Activated B cell treated with CpG ODN at 0.5 μM for 24 hours (primary cell): ENCODE data around the gene APBA2. TPM values are rescaled to one million over a fixed set of nuclear protein-coding genes. Genes with fewer than 3 reads are reported as not detected.

Experiments
- ATAC-seq: fragments of 200-7000 bp; cut with Tn5 transposase; one replicate; pipeline ENCODE4 v1.10.0; 2021; ENCODE audit warnings: low read depth, mild to moderate bottlenecking, moderate library complexity
- CTCF ChIA-PET: fragments of 350-600 bp; sonication (Branson Sonifier 250); formaldehyde crosslinking; loops from one replicate; lab custom pipeline; 2021; ENCODE audit warnings: antibody characterized with exemption; lab: Charles Lee
- POLR2A ChIA-PET: fragments of 350-600 bp; sonication (Branson Sonifier 250); formaldehyde crosslinking; loops from one replicate; lab custom pipeline; 2021; ENCODE audit warnings: antibody characterized with exemption; lab: Charles Lee
- DNase-seq: peaks from one replicate; pipeline ENCODE4 v3.0.0; 2022
- H3K27ac Mint-ChIP-seq: one replicate; pipeline ENCODE4 v1.8.0; 2020; ENCODE audit warnings: mixed read lengths
- H3K27me3 Mint-ChIP-seq: one replicate; pipeline ENCODE4 v1.8.0; 2021; ENCODE audit warnings: mixed read lengths
- H3K36me3 Mint-ChIP-seq: one replicate; pipeline ENCODE4 v1.8.0; 2021; ENCODE audit warnings: low read depth, mixed read lengths
- H3K4me1 Mint-ChIP-seq: one replicate; pipeline ENCODE4 v1.8.0; 2021; ENCODE audit warnings: mixed read lengths
- H3K4me3 Mint-ChIP-seq: one replicate; pipeline ENCODE4 v1.8.0; 2020; ENCODE audit warnings: mild to moderate bottlenecking, mixed read lengths
- H3K9me3 Mint-ChIP-seq: one replicate; pipeline ENCODE4 v1.8.0; 2020; ENCODE audit warnings: mixed read lengths
- CTCF ChIP-seq: fragments of 200-600 bp; IDR thresholded peaks from one replicate; pipeline ENCODE4 v1.8.0; 2022; ENCODE audit warnings: antibody characterized with exemption, mild to moderate bottlenecking
- intact Hi-C: fragments of 100-400 bp; cut with micrococcal nuclease; formaldehyde crosslinking; loops from one replicate; pipeline ENCODE4 v1.15.1; 2024
- total RNA-seq: library from RNA; stranded (reverse); gene quantifications from 2 replicates; pipeline ENCODE4 v1.2.3, GENCODE V29; 2022

APBA2 gene
- total RNA-seq, 1 donor from 2014 or later = not detected

- H3K9me3 Mint-ChIP-seq = no peaks in the 10 kb centered on the region
- ATAC-seq (no peak), DNase-seq (no peak)
- POLR2A ChIA-PET = no interaction called here
- H3K4me1 Mint-ChIP-seq = no peaks in the 10 kb centered on the region
- no peak overlapping the region for H3K4me3 Mint-ChIP-seq
- CTCF ChIA-PET = no interaction called here
- intact Hi-C loops = no loop called here
- no peak overlapping the region for H3K27ac Mint-ChIP-seq
- H3K36me3 Mint-ChIP-seq = no peaks in the 10 kb centered on the region
- peaks cover 6% of the 10 kb centered on the region for H3K27me3 Mint-ChIP-seq
- no peak for TF ChIP-seq CTCF
These were observed 6.2 kb upstream of the APBA2 start for GRCh38 chr15:28879551-28879950.

GRCh38 chr15:28880680-28881079, 5.1 kb upstream of the APBA2 start:
- ChIA-PET POLR2A (no interaction called here), CTCF (no interaction called here)
- intact Hi-C loops = no loop called here
- Mint-ChIP-seq H3K27ac (no peak overlapping the region), H3K36me3 (no peaks in the 10 kb centered on the region), H3K9me3 (no peaks in the 10 kb centered on the region), H3K4me3 (no peak overlapping the region), H3K4me1 (no peaks in the 10 kb centered on the region), H3K27me3 (peaks cover 6% of the 10 kb centered on the region)
- no peak for TF ChIP-seq CTCF
- no peak for DNase-seq
- ATAC-seq = no peak

GRCh38 chr15:28881170-28881569, 4.6 kb upstream of the APBA2 start:
- ChIA-PET POLR2A (no interaction called here), CTCF (no interaction called here)
- ATAC-seq (no peak), DNase-seq (no peak)
- no peak overlapping the region for H3K4me3 Mint-ChIP-seq
- H3K9me3 Mint-ChIP-seq = no peaks in the 10 kb centered on the region
- H3K36me3 Mint-ChIP-seq = no peaks in the 10 kb centered on the region
- TF ChIP-seq CTCF = no peak
- intact Hi-C loops = no loop called here
- H3K27ac Mint-ChIP-seq = no peak overlapping the region
- H3K27me3 Mint-ChIP-seq = peaks cover 6% of the 10 kb centered on the region
- H3K4me1 Mint-ChIP-seq = no peaks in the 10 kb centered on the region

GRCh38 chr15:28881600-28881999, 4.2 kb upstream of the APBA2 start:
- no peak for ATAC-seq
- no peak for TF ChIP-seq CTCF
- no peak for DNase-seq
- intact Hi-C loops = no loop called here
- POLR2A ChIA-PET = no interaction called here
- Mint-ChIP-seq H3K27me3 (peaks cover 6% of the 10 kb centered on the region), H3K4me3 (no peak overlapping the region), H3K36me3 (no peaks in the 10 kb centered on the region), H3K27ac (no peak overlapping the region), H3K9me3 (no peaks in the 10 kb centered on the region), H3K4me1 (no peaks in the 10 kb centered on the region)
- CTCF ChIA-PET = no interaction called here

- ChIA-PET CTCF (no interaction called here), POLR2A (no interaction called here)
- DNase-seq (no peak), ATAC-seq (no peak)
- no peak overlapping the region for H3K27ac Mint-ChIP-seq
- H3K4me1 Mint-ChIP-seq = no peaks in the 10 kb centered on the region
- H3K27me3 Mint-ChIP-seq = peaks cover 21% of the 10 kb centered on the region
- H3K4me3 Mint-ChIP-seq = no peak overlapping the region
- no peak for TF ChIP-seq CTCF
- intact Hi-C loops = no loop called here
- H3K36me3 Mint-ChIP-seq = no peaks in the 10 kb centered on the region
- H3K9me3 Mint-ChIP-seq = no peaks in the 10 kb centered on the region
These were observed 1.4 kb upstream of the APBA2 start for GRCh38 chr15:28884151-28884940.
